HG03280 (cell line): Measurements from ENCODE around the gene PSG2.
"Not testable (repeated sequence)": the region's sequence is repeated elsewhere in the genome, so short reads cannot be mapped to it uniquely, and the experiment has no call there.

Source experiments
- ATAC-seq: cut with Tn5 transposase; IDR thresholded peaks from one replicate; pipeline ENCODE4 v1.9.1; 2021; ENCODE audit warnings: mild to moderate bottlenecking, moderate library complexity; ENCODE audit not compliant: unreplicated experiment

Gene PSG2

DNA sequence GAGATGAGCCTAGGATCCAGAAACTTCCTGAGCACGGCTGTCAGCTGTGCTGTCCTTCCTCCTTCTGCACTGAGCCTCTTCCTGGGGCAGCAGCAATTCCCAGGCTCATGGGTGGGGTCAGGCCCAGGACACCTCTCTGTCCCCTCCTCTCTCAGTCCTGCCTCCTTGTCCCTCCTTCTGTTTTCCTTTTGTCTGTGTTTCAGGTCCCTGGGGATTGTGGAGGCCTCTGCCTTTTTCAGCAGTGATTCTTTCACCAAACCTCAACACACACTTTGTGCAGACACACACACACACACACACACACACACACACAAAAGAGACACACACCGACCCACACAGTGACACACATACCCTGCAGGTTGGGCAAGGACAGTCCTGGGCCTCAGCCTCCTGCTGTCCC lies at the start of gene PSG2:
Gene PSG2 (minus strand): TSS at position 101 of the 400 bp plus-strand sequence. CDS start 132 bp downstream, outside the sequence.
- ATAC-seq = not testable (repeated sequence)

DNA sequence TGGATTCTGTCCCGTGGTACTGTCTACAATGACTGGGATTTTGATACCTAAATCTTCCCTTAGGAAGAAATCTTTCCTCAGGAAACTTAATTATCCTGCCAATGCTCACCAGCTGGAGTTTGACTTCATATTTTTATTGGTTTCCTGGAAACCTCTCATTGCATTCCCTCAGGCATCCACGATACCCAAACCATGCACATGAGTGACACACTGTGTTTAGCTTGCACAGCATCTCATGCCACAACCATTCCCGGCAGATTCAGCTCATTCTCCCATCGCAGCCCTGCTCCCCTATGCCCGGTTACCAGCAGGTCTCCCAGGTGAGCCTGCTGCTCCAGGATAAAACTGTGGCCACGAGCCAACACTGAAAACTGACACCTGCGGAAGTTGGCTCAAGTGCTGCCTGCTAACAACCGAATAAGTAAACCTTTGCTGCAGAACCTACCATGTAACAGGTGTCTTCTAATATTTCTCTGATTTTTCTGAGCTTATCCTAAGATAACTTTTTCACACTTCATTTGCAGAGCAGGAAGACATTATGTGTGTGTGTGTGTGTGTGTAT lies 48.9 kb upstream of the PSG2 start:
- not testable (repeated sequence) for ATAC-seq

- not testable (repeated sequence) for ATAC-seq
Measured at GRCh38 chr19:43129197-43129596, 46.7 kb upstream of the PSG2 start.

DNA sequence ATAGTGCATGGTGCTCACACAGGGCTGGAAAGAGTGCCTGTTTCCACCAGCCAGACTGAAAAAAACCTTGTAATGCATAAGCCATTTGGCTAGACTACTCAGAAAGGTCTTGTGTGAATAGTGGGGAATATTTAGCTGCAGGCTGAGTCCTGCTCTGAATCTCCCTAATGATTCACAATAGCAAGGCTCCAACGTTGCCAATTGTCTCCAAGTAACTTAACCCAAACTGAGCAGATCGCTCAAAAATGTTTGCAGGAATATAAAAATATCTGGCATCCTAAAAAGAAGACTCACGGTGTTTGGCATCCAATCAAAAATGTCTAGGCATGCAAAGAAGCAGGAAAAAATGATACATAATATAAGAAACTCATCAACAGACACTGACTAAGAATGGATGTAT lies 44.8 kb upstream of the PSG2 start:
- ATAC-seq = not testable (repeated sequence)

DNA sequence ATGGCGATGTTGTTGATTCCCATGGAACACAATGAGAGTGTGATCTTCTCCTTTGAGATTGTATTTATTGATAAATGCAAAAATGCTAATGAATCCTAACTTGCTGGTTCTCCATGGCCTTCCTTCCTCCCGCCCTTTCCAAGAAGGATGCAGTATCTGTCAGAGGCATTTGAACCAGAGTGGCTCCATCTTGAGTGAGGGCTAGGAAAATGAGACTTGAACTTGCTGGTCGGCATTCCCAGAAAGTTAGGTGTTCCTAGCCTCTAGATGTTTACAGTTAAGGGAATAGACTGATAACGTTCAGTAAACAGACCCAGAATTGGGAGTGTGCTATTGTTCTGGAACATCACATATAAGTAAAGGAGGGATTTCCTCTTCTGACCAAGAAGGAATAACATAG lies 44.2 kb upstream of the PSG2 start:
- ATAC-seq = no peak

DNA sequence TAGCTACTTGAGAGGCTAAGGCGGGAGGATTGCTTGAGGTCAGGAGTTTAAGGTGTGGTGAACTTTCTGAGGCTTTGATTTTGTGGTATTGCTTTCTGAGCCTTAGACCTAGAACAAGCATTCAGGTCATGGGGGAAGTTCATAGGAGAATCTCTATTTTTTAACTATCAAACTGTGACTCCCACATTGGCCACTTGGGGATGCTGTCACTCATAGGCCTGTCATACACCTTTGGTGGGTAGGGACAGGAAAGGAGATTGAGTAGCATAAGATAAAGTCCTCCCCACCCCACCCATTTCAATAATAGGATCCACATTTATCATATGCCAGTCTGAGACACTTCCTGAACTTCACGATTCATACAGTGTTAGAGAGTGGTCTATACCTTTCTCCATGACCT lies 41.9 kb upstream of the PSG2 start:
- no peak for ATAC-seq

- not testable (repeated sequence) for ATAC-seq
Measured at GRCh38 chr19:43120433-43121026, 38.0 kb upstream of the PSG2 start.

DNA sequence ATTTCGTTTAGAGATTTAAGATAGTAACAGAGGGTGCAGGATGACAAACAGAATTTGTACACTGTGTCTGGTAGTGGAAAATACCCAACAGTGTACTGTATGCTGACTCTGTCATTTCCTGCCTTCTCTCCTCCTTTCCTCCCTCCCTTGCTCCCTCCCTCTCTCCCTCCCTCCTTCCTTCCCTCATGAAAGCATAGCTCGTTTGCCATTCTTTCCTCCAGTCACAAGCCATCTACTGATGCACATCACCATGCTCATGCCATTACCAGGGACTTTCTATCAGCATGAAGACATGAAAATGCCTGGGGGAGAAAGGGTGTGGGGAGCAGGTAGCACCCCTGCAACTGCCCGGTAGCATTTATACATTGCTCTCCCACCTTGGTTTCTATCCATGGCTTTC lies 37.0 kb upstream of the PSG2 start:
- not testable (repeated sequence) for ATAC-seq

DNA sequence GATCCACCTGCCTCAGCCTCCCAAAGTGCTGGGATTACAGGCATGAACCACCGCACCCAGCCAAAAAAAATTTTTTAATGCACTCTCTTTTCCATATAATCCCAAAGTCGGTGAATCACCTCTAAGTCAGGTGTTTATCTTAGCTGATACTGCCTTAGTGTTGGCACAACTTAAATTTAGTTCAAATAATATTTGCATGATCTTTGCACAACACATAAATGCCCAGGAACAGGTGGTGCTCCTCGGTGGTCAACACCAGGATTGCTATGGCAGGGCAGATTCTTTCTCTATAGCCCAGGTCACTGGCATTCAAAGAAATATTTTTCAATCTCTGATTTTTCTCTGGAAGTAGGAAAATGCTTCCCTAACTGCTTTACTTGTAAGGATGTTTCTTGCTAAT lies 33.9 kb upstream of the PSG2 start:
- not testable (repeated sequence) for ATAC-seq

DNA sequence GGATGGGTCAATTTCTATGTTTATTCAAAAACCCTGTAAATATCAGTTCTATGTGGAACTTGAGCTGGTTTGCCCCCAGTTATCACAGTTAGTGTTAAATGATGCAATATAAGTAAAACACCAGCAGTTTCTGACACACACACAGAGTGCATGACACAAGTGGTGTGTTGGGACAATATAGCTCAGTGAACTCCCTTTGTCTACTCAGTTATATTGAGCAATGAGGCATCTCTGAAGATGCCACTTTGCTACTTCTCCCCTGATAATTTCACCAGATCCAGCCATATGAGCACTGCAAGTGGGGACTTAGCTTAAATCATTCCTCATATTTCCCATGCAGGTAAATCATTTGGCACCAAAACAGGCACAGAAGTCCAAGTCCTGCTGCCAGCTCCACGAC lies 33.0 kb upstream of the PSG2 start:
- ATAC-seq = not testable (repeated sequence)

DNA sequence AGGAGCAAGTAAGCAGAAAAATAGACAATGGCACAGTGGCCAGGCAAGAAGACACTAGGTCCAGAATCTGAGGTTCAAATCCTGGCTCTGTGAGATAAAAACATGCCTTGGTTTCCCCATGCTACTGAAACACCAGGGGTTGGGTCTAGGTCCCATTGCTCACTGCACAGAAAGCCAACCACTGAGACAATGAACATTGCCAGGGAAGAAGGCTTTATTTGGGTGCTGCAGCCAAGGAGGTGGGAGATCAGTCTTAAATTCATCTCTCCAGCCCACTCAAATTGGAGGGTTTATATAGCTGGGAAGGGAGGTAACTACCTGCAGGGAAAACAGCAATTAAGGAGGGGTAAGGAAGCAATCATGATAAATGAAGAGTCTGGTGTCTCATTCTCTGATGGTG lies 32.6 kb upstream of the PSG2 start:
- not testable (repeated sequence) for ATAC-seq

- ATAC-seq = not testable (repeated sequence)
Measured at GRCh38 chr19:43114626-43115025, 32.1 kb upstream of the PSG2 start.

DNA sequence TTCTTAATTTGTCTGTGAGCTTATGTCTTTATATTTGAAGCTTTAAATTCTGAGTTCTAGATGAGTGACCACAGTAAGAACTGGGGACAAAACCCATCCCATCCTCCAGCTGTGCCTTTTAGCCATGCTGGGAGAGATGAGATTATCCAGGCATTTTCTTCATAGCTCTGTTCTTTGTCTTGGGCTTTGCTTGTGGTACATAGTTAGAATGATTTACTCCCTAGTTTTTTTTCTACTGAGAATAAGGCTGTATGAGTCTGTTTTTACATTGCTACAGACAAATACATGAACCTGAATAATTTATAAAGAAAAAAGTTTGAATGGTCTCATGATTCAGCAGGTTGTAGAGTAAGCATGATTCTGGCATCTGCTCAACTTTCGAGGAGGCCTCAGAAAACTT lies 24.9 kb upstream of the PSG2 start:
- ATAC-seq = not testable (repeated sequence)

- no peak for ATAC-seq
Measured at GRCh38 chr19:43105496-43105895, 23.0 kb upstream of the PSG2 start.

GRCh38 chr19:43104215-43104850 lies 21.8 kb upstream of the PSG2 start:
- not testable (repeated sequence) for ATAC-seq

- no peak for ATAC-seq
Measured at GRCh38 chr19:43101950-43102349, 19.4 kb upstream of the PSG2 start.

DNA sequence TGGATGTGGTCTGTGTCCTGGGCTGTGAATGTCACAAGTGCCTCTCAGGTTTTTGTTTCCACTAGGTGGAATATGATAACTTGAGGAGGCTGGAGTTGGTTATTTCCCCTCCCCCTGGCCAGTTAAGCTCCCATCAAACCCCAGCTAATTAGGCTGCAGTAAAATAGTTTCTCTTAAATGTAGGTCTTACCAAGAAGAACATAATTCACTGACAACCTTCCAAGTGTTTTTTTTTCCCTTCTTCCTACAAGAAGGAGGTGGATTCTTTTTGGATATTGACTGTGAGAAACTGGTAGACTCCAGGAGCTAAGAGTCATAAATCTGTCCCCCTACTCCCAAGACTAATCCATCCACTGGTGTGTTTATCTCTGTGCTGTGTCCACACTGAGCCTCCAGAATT lies 15.9 kb upstream of the PSG2 start:
- ATAC-seq = not testable (repeated sequence)

DNA sequence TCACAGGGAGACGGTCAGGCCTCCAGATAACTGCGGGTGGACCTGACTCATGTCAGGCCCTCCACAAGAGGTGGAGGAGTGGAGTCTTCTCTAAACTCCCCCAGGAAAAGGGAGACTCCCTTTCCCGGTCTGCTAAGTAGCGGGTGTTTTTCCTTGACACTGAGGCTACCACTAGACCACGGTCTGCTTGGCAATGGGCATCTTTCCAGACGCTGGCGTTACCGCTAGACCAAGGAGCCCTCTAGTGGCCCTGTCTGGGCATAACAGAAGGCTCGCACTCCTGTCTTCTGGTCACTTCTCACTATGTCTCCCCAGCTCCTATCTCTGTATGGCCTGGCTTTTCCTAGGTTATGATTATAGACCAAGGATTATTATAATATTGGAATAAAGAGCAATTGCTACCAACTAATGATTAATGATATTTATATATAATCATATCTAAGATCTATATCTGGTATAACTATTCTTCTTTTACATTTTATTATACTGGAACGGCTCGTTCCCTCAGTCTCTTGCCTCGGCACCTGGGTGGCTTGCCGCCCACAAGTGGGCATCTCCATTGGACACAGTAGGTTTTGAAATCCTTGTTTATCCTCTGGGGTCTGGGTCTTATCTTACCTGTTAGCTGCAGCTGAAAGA lies 5.3 kb upstream of the PSG2 start:
- ATAC-seq = not testable (repeated sequence)

GRCh38 chr19:43085796-43086530 lies 3.5 kb upstream of the PSG2 start:
- not testable (repeated sequence) for ATAC-seq

- ATAC-seq = not testable (repeated sequence)
Measured at GRCh38 chr19:43084196-43084832, 1.8 kb upstream of the PSG2 start.

- ATAC-seq = not testable (repeated sequence)
Measured at GRCh38 chr19:43083721-43084120, 1.2 kb upstream of the PSG2 start.
